ENCODE data around the gene SDCCAG8. TPM values are rescaled to one million over a fixed set of nuclear protein-coding genes. Genes with fewer than 3 reads are reported as not detected.

Gene SDCCAG8
- total RNA-seq, 2 experiments from 2014 or later = 18.3 to 21.2 TPM

GRCh38 chr1:243320224-243320623 lies 64.4 kb downstream of the SDCCAG8 start:
- Histone ChIP-seq H3K4me3 (ENCODE audit: low read length) (no peak overlapping the region), H3K27ac (ENCODE audit: low read depth in 1 of 2, low read length in 2 of 2) (no peak overlapping the region), H3K36me3 (ENCODE audit: insufficient read depth, low read length) (peaks cover 14% of the 10 kb centered on the region), H3K4me1 (ENCODE audit: insufficient read depth, low read length) (no peaks in the 10 kb centered on the region), H3K9me3 (ENCODE audit: control insufficient read depth in 1 of 2, insufficient read depth in 1 of 2, low read length in 2 of 2) (no peaks in the 10 kb centered on the region), H3K27me3 (ENCODE audit: control insufficient read depth in 1 of 2, insufficient read depth in 2 of 2, low read length in 2 of 2) (no peaks in the 10 kb centered on the region)
- Mint-ChIP-seq H3K4me1 (ENCODE audit: low read depth) (no peaks in the 10 kb centered on the region), H3K27me3 (no peaks in the 10 kb centered on the region), H3K27ac (no peak overlapping the region), H3K9me3 (no peaks in the 10 kb centered on the region), H3K4me3 (no peak overlapping the region), H3K36me3 (ENCODE audit: low read depth) (peaks cover 37% of the 10 kb centered on the region)
- ChIA-PET CTCF (no interaction called here), POLR2A (no interaction called here)
- intact Hi-C loops (cut with DNase I, micrococcal nuclease) = loop anchor here (5.0 to 10.0 kb wide), 7 partner anchors 265 to 1785 kb away; partner anchors contain the start of gene KMO (in 1 of the 2)
- DNase-seq (no peak), ATAC-seq (ENCODE audit: poor library complexity) (no peak)
- no peak for TF ChIP-seq CTCF (IDR thresholded peaks at IDR 0.05)

DNA sequence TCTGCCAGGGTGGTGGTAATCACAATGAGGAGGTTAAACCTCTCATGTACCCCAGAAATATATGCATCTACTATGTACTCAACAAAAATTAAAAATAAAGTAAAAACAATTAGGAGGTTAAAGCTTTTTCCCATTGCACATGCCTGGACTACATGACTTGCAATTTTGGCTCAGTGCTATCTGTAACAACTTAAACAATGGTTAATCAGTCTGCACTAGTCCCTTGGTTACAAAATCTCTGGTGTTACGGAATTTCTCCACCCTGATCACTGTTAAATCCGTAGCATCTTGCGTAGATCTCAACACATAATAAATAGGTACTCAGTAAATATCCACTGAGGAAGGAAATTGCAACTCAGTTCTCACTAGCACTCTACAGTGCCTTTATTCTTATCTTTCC lies 66.5 kb downstream of the SDCCAG8 start:
- Mint-ChIP-seq H3K27ac (no peak overlapping the region), H3K4me3 (no peak overlapping the region), H3K27me3 (no peaks in the 10 kb centered on the region), H3K36me3 (ENCODE audit: low read depth) (peaks cover 22% of the 10 kb centered on the region), H3K9me3 (no peaks in the 10 kb centered on the region), H3K4me1 (ENCODE audit: low read depth) (no peaks in the 10 kb centered on the region)
- no peaks in the 10 kb centered on the region for H3K4me1 ChIP-seq (ENCODE audit: insufficient read depth, low read length)
- no peaks in the 10 kb centered on the region for H3K9me3 ChIP-seq (ENCODE audit: control insufficient read depth in 1 of 2, insufficient read depth in 1 of 2, low read length in 2 of 2)
- no peak for DNase-seq
- H3K27ac ChIP-seq (ENCODE audit: low read depth in 1 of 2, low read length in 2 of 2) = no peak overlapping the region
- TF ChIP-seq CTCF (IDR thresholded peaks at IDR 0.05) = no peak
- POLR2A ChIA-PET = interaction anchor here (0.6 kb wide), 1 partner anchor 890 kb away, joined by 3 read pairs; no protein-coding TSS in a partner anchor
- H3K36me3 ChIP-seq (ENCODE audit: insufficient read depth, low read length) = peaks cover 9% of the 10 kb centered on the region
- no peak for ATAC-seq (ENCODE audit: poor library complexity)
- intact Hi-C loops (cut with DNase I, micrococcal nuclease) = loop anchor here (5.0 to 10.0 kb wide), 7 partner anchors 268 to 1788 kb away; partner anchors contain the start of gene KMO (in 1 of the 2)
- no peak overlapping the region for H3K4me3 ChIP-seq (ENCODE audit: low read length)
- CTCF ChIA-PET = no interaction called here
- H3K27me3 ChIP-seq (ENCODE audit: control insufficient read depth in 1 of 2, insufficient read depth in 2 of 2, low read length in 2 of 2) = no peaks in the 10 kb centered on the region

GRCh38 chr1:243323491-243323890 lies 67.7 kb downstream of the SDCCAG8 start:
- H3K9me3 Mint-ChIP-seq = no peaks in the 10 kb centered on the region
- H3K4me1 Mint-ChIP-seq (ENCODE audit: low read depth) = no peaks in the 10 kb centered on the region
- ChIA-PET CTCF (no interaction called here), POLR2A (no interaction called here)
- no peak for DNase-seq
- Histone ChIP-seq H3K27ac (ENCODE audit: low read depth in 1 of 2, low read length in 2 of 2) (no peak overlapping the region), H3K4me1 (ENCODE audit: insufficient read depth, low read length) (no peaks in the 10 kb centered on the region), H3K4me3 (ENCODE audit: low read length) (no peak overlapping the region), H3K27me3 (ENCODE audit: control insufficient read depth in 1 of 2, insufficient read depth in 2 of 2, low read length in 2 of 2) (no peaks in the 10 kb centered on the region), H3K36me3 (ENCODE audit: insufficient read depth, low read length) (peaks cover 2% of the 10 kb centered on the region), H3K9me3 (ENCODE audit: control insufficient read depth in 1 of 2, insufficient read depth in 1 of 2, low read length in 2 of 2) (no peaks in the 10 kb centered on the region)
- no peak for TF ChIP-seq CTCF (IDR thresholded peaks at IDR 0.05)
- no peak for ATAC-seq (ENCODE audit: poor library complexity)
- H3K4me3 Mint-ChIP-seq = no peak overlapping the region
- H3K27me3 Mint-ChIP-seq = no peaks in the 10 kb centered on the region
- intact Hi-C loops (cut with DNase I, micrococcal nuclease) = loop anchor here (5.0 to 10.0 kb wide), 7 partner anchors 269 to 1789 kb away; partner anchors contain the start of gene KMO (in 1 of the 2)
- no peak overlapping the region for H3K27ac Mint-ChIP-seq
- H3K36me3 Mint-ChIP-seq (ENCODE audit: low read depth) = peaks cover 10% of the 10 kb centered on the region

Measured in CD4-positive, alpha-beta T cell (primary cell).